Stomach (tissue), 9 donors: Measurements from ENCODE around the gene LMOD3. TPM values are rescaled to one million over a fixed set of nuclear protein-coding genes. Genes with fewer than 3 reads are reported as not detected.

Source experiments
- DNase-seq, 2 donors: peaks; one replicate each; pipeline versions ENCODE4 v3.0.0 to v3.0.0-alpha.2; 2013 to 2019
- H3K27ac ChIP-seq, 5 donors: fragments of 200-600 bp in 4 of 5; sonication (generic) in 4 of 5; one replicate each; pipeline ENCODE4 v1.5.1; 2013 to 2019; ENCODE audit warnings: mild to moderate bottlenecking in 1 of 5, moderate library complexity in 1 of 5
- H3K27me3 ChIP-seq, 3 donors: fragments of 200-600 bp; sonication (generic); one replicate each; pipeline ENCODE4 v1.5.1; 2017 to 2019; ENCODE audit warnings: mixed run types in 1 of 3
- H3K36me3 ChIP-seq, 4 donors: fragments of 200-600 bp; sonication (generic); 1 replicate in 3 of 4; 2 replicates in 1 of 4; pipeline ENCODE4 v1.5.1; 2016 to 2019
- H3K4me1 ChIP-seq, 4 donors: fragments of 200-600 bp; sonication (generic); one replicate each; pipeline ENCODE4 v1.5.1; 2016 to 2019
- H3K4me3 ChIP-seq, 4 donors: fragments of 200-600 bp; sonication (generic) in 3 of 4; one replicate each; pipeline ENCODE4 v1.5.1; 2016 to 2019; ENCODE audit warnings: mild to moderate bottlenecking in 1 of 4
- H3K9me3 ChIP-seq, 4 donors: fragments of 200-600 bp; sonication (generic); one replicate each; pipeline ENCODE4 v1.5.1; 2016 to 2019
- EP300 ChIP-seq: sonication (generic); formaldehyde crosslinking; IDR thresholded peaks from one replicate; pipeline ENCODE4 v1.6.1; 2017; ENCODE audit warnings: antibody characterized with exemption
- POLR2A ChIP-seq, 4 donors: fragments of 450-650 bp; IDR thresholded peaks; one replicate each; pipeline ENCODE4 v1.6.1; 2016; ENCODE audit warnings: antibody characterized with exemption in 4 of 4, control low read depth in 2 of 4, mild to moderate bottlenecking in 1 of 4, moderate library complexity in 1 of 4
- POLR2AphosphoS5 ChIP-seq, 3 donors: sonication (generic); formaldehyde crosslinking; IDR thresholded peaks; one replicate each; pipeline ENCODE4 v1.6.1; 2016; ENCODE audit warnings: antibody characterized with exemption in 3 of 3
- WGBS, 5 donors: extraction: QIAGEN DNeasy Blood & Tissue Kit in 3 of 5; methylation state at CpG; one replicate each; pipeline versions ENCODE4 v1.1.5 to v1.1.7; 2013 to 2018; 5-methylcytosine and 5-hydroxymethylcytosine counted together
- intact Hi-C: fragments of 100-400 bp; cut with DNase I; formaldehyde crosslinking; loops from one replicate; pipeline ENCODE4 v1.15.1; 2023; ENCODE audit warnings: low total_unique reads
- polyA plus RNA-seq, 3 donors: library from polyadenylated mRNA; stranded (reverse); fragments of 200-250 nt; gene quantifications; one replicate each; pipeline ENCODE4 v1.2.3, GENCODE V29; 2013
- total RNA-seq, 5 donors: library from RNA; depleted of rRNA; stranded (reverse); fragments of >200 nt; gene quantifications; one replicate each; pipeline versions ENCODE4 v1.1.0 to v1.2.3, GENCODE V29; 2014 to 2016
- TF ChIP-seq, protein P1 (sequence below), 7 experiments: fragments of 450-650 bp in 4 of 7; fragments of 200-600 bp in 3 of 7; sonication (generic) in 3 of 7; IDR thresholded peaks; one replicate each; pipeline ENCODE4 v1.5.1; 2016 to 2019; ENCODE audit warnings: antibody characterized with exemption in 7 of 7, control low read depth in 2 of 7, mild to moderate bottlenecking in 1 of 7
- donor health status: healthy with polysubstance abuse.
- donor health status: Bipolar disorder and iron deficiency.
- donor health status: healthy.

Gene LMOD3
- total and polyA plus RNA-seq, 8 donors = 0.18 to 4.9 (median 0.24) TPM; not detected in 4

DNA sequence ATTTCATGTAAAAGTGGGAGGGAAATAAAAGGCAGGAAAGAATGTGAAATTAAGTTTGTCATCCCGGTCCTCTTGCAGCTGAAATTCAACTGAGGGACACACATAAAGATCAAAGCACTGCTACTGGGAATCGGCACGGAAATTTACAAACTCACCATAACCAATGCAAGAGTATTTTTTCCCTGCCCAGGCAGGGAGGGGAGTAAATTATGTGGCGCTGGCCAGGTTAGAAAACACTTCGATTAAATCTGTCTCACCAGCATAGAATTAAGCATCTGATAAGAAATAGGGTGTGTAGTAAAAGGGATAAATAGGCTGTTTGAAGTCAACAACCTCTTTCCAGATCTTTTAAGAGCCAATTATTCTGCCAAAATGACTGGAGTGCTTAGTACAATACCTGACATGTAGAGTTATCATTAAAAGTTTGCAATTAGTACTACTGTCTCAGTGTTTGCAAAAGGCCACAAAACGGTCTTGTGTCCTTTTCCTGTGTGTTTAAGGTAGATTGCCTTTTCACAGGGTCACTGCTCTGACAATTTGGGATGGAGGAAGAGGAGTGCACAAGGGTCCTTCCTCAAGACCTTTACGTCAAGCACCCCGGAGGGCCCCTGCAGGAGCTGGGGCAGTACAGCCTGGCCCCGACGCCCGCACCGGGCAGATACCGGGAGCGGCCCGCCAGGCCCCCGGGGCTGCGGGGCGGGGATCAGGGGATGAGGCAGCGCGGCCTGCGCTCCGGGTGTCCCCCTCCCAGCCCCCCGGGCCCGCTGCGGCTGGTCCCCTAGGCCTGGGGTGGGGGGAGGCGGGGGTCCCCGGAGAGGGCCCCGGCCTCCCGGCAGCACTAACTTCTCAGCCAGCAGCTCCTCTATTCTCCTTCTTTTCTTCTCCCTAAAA lies 42.9 kb downstream of the LMOD3 start:
- 1 to 9% (median 1%) methylated on average over 6 to 29 of the region's 29 CpGs for WGBS, 5 donors

DNA sequence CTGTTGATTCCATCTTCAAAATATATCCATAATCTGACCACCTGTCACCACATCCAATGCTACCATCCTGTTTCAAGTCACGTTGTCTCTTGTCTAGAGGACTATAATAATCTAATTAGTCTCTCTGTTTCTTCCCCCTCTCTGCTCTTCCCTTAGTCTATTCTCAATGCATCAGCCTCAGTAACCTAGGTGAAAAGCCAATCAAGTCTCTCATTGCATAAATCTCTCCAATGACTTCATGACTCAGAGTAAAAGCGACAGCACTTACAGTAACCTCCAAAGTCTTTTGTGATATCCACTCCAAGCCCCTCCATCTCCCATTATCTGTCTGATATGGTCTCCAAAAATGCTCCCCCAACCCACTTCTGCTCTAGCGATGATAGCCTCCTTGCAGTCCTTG lies 49.5 kb downstream of the LMOD3 start:
- 92 to 97% (median 95%) methylated on average over 3 of the region's 3 CpGs for WGBS, 5 donors
- no peak for DNase-seq
- TF ChIP-seq, protein P1, sequence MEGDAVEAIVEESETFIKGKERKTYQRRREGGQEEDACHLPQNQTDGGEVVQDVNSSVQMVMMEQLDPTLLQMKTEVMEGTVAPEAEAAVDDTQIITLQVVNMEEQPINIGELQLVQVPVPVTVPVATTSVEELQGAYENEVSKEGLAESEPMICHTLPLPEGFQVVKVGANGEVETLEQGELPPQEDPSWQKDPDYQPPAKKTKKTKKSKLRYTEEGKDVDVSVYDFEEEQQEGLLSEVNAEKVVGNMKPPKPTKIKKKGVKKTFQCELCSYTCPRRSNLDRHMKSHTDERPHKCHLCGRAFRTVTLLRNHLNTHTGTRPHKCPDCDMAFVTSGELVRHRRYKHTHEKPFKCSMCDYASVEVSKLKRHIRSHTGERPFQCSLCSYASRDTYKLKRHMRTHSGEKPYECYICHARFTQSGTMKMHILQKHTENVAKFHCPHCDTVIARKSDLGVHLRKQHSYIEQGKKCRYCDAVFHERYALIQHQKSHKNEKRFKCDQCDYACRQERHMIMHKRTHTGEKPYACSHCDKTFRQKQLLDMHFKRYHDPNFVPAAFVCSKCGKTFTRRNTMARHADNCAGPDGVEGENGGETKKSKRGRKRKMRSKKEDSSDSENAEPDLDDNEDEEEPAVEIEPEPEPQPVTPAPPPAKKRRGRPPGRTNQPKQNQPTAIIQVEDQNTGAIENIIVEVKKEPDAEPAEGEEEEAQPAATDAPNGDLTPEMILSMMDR (IDR thresholded peaks at IDR 0.05) = no peak
- TF ChIP-seq EP300 = no peak
- no peak for TF ChIP-seq POLR2A (IDR thresholded peaks at IDR 0.05)
- no peak for TF ChIP-seq POLR2AphosphoS5 (IDR thresholded peaks at IDR 0.05)
- Histone ChIP-seq H3K4me3 (no peak overlapping the region), H3K9me3 (no peaks in the 10 kb centered on the region), H3K27ac (no peak overlapping the region), H3K4me1 (peaks cover 0 to 11% (median 5%) of the 10 kb centered on the region in 4 donors), H3K36me3 (peaks cover 6 to 77% (median 46%) of the 10 kb centered on the region in 4 donors), H3K27me3 (no peaks in the 10 kb centered on the region)
- intact Hi-C loops = no loop called here

More for the DNA sequence above, 42.9 kb downstream of the LMOD3 start:
- peak in 1 of 2 donors; percentile 58 for DNase-seq
- Histone ChIP-seq H3K4me3 (peak overlapping the region; percentile 75 to 98 (median 88)), H3K27ac (peak overlapping the region; percentile 46 to 96 (median 89)), H3K27me3 (no peaks in the 10 kb centered on the region), H3K9me3 (no peaks in the 10 kb centered on the region), H3K4me1 (peaks cover 39 to 70% (median 58%) of the 10 kb centered on the region in 4 donors), H3K36me3 (peaks cover 0 to 19% (median 12%) of the 10 kb centered on the region in 4 donors)
- intact Hi-C loops = no loop called here
- TF ChIP-seq POLR2A (IDR thresholded peaks at IDR 0.05) = no peak
- no peak for TF ChIP-seq EP300
- TF ChIP-seq, protein P1 (IDR thresholded peaks at IDR 0.05) = no peak
- no peak for TF ChIP-seq POLR2AphosphoS5 (IDR thresholded peaks at IDR 0.05)

DNA sequence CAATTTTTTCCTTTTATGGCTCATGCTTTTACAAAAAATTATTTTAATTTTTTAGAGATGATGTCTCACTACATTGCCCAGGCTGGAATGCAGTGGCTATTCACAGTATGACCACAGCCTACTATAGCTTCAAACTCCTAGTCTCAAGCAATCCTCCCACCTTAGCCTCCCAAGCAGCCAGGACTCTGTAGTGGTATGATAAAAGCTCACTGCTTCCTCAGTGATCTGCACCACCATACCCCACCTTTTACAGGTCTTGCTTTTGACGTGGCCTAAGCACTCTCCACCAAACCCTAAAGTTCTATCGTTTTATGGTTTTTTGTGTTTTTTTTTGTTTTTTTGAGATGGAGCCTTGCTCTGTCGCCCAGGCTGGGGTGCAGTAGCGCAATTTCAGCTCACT lies 56.3 kb downstream of the LMOD3 start:
- intact Hi-C loops = no loop called here
- WGBS, 5 donors = 73 to 92% (median 75%) methylated on average over 4 of the region's 4 CpGs
- peaks cover 8 to 74% (median 60%) of the 10 kb centered on the region in 4 donors for H3K36me3 ChIP-seq

DNA sequence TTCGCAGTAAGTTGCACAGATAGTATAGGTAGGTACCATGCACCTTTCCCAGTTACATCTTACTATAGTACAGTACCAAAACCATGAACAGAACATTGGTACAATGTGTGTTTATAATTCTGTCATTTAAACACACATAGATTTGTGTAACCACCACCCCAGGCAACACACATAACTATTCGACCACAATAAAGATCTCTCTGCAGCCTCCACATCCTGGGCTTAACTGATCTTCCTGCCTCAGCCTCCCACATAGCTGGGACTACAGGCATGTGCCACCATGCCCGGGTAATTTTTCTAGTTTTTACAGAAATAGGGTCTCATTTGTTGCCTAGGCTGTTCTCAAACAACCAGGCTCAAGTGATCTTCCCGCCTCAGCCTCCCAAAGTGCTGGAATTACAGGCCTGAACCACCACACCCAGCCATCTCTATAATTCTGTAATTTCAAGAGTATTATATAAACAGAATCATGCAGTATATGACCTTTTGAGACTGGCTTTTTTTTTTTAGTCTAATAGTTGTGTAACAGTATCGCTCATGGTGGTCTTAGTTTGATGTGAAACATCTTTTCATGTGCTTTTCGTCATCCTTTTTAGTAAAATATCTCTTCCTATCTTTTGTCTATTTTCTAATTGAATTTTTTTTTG lies 57.0 kb downstream of the LMOD3 start:
- no peak for TF ChIP-seq POLR2AphosphoS5 (IDR thresholded peaks at IDR 0.05)
- TF ChIP-seq, protein P1 (IDR thresholded peaks at IDR 0.05) = no peak
- TF ChIP-seq POLR2A (IDR thresholded peaks at IDR 0.05) = no peak
- Histone ChIP-seq H3K27me3 (no peaks in the 10 kb centered on the region), H3K9me3 (no peaks in the 10 kb centered on the region), H3K27ac (no peak overlapping the region), H3K36me3 (peaks cover 15 to 74% (median 61%) of the 10 kb centered on the region in 4 donors), H3K4me1 (no peaks in the 10 kb centered on the region), H3K4me3 (no peak overlapping the region)
- no peak for DNase-seq
- 84 to 94% (median 92%) methylated on average over 6 of the region's 6 CpGs for WGBS, 5 donors
- intact Hi-C loops = no loop called here

More for the DNA sequence above, 56.3 kb downstream of the LMOD3 start:
- no peak for DNase-seq
- Histone ChIP-seq H3K27me3 (no peaks in the 10 kb centered on the region), H3K4me3 (no peak overlapping the region), H3K27ac (no peak overlapping the region), H3K4me1 (no peaks in the 10 kb centered on the region), H3K9me3 (no peaks in the 10 kb centered on the region)
- no peak for TF ChIP-seq EP300
- TF ChIP-seq POLR2AphosphoS5 (IDR thresholded peaks at IDR 0.05) = no peak
- TF ChIP-seq POLR2A (IDR thresholded peaks at IDR 0.05) = no peak
- TF ChIP-seq, protein P1 (IDR thresholded peaks at IDR 0.05) = no peak
